Mononuclear cell (primary cell): ENCODE results near the gene OGDH. TPM values are rescaled to one million over a fixed set of nuclear protein-coding genes. Genes with fewer than 3 reads are reported as not detected.

Experiments
- H3K27me3 ChIP-seq: 2 replicates; pipeline ENCODE4 v1.6.0; 2011; ENCODE audit warnings: low read length, control low read depth; ENCODE audit not compliant: insufficient read depth
- H3K4me1 ChIP-seq: 2 replicates; pipeline ENCODE4 v1.5.1; 2011; ENCODE audit warnings: mild to moderate bottlenecking, low read length, control low read depth; ENCODE audit not compliant: insufficient read depth
- H3K4me3 ChIP-seq: 2 replicates; pipeline ENCODE4 v1.5.1; 2011; ENCODE audit warnings: mild to moderate bottlenecking, low read length, moderate library complexity
- H3K9me3 ChIP-seq: 2 replicates; pipeline ENCODE4 v1.5.1; 2011; ENCODE audit warnings: low read depth, mild to moderate bottlenecking, control low read depth, low read length
- total RNA-seq: library from RNA; depleted of rRNA; stranded (reverse); fragments of >200 nt; gene quantifications from one replicate; pipeline ENCODE4 v1.2.3, GENCODE V29; 2012

Gene OGDH
- total RNA-seq, 1 donor, result 17.2 TPM

GRCh38 chr7:44622342-44623151, 16.1 kb downstream of the OGDH start:
- Histone ChIP-seq H3K27me3 (no peaks in the 10 kb centered on the region), H3K9me3 (no peaks in the 10 kb centered on the region), H3K4me1 (peaks cover 73% of the 10 kb centered on the region), H3K4me3 (no peak overlapping the region)

GRCh38 chr7:44624318-44624717, 17.9 kb downstream of the OGDH start:
- Histone ChIP-seq H3K4me1 (peaks cover 69% of the 10 kb centered on the region), H3K9me3 (no peaks in the 10 kb centered on the region), H3K27me3 (no peaks in the 10 kb centered on the region), H3K4me3 (no peak overlapping the region)

- Histone ChIP-seq H3K4me1 (peaks cover 72% of the 10 kb centered on the region), H3K27me3 (no peaks in the 10 kb centered on the region), H3K4me3 (no peak overlapping the region), H3K9me3 (no peaks in the 10 kb centered on the region)
Observed at GRCh38 chr7:44625526-44626471, 19.4 kb downstream of the OGDH start.

GRCh38 chr7:44626620-44627019, 20.2 kb downstream of the OGDH start:
- Histone ChIP-seq H3K27me3 (no peaks in the 10 kb centered on the region), H3K4me3 (no peak overlapping the region), H3K9me3 (no peaks in the 10 kb centered on the region), H3K4me1 (peaks cover 72% of the 10 kb centered on the region)

- Histone ChIP-seq H3K9me3 (no peaks in the 10 kb centered on the region), H3K4me3 (no peak overlapping the region), H3K4me1 (peaks cover 77% of the 10 kb centered on the region), H3K27me3 (no peaks in the 10 kb centered on the region)
Observed at GRCh38 chr7:44629829-44630522, 23.5 kb downstream of the OGDH start.

- Histone ChIP-seq H3K4me1 (peaks cover 82% of the 10 kb centered on the region), H3K27me3 (no peaks in the 10 kb centered on the region), H3K4me3 (no peak overlapping the region), H3K9me3 (no peaks in the 10 kb centered on the region)
Observed at GRCh38 chr7:44630792-44631457, 24.5 kb downstream of the OGDH start.

- Histone ChIP-seq H3K27me3 (no peaks in the 10 kb centered on the region), H3K4me3 (no peak overlapping the region), H3K9me3 (no peaks in the 10 kb centered on the region), H3K4me1 (peaks cover 83% of the 10 kb centered on the region)
Observed at GRCh38 chr7:44631458-44632115, 25.2 kb downstream of the OGDH start.

GRCh38 chr7:44632196-44632595, 25.8 kb downstream of the OGDH start:
- peaks cover 90% of the 10 kb centered on the region for H3K4me1 ChIP-seq
- H3K9me3 ChIP-seq, result no peaks in the 10 kb centered on the region
- H3K4me3 ChIP-seq, result no peak overlapping the region
- no peaks in the 10 kb centered on the region for H3K27me3 ChIP-seq

GRCh38 chr7:44633254-44634186, 27.1 kb downstream of the OGDH start:
- H3K4me3 ChIP-seq, result no peak overlapping the region
- H3K9me3 ChIP-seq, result no peaks in the 10 kb centered on the region
- H3K27me3 ChIP-seq, result no peaks in the 10 kb centered on the region
- peaks cover 100% of the 10 kb centered on the region for H3K4me1 ChIP-seq

GRCh38 chr7:44634187-44634838, 27.9 kb downstream of the OGDH start:
- Histone ChIP-seq H3K4me3 (no peak overlapping the region), H3K4me1 (peaks cover 100% of the 10 kb centered on the region), H3K27me3 (no peaks in the 10 kb centered on the region), H3K9me3 (no peaks in the 10 kb centered on the region)

GRCh38 chr7:44634839-44635591, 28.6 kb downstream of the OGDH start:
- Histone ChIP-seq H3K4me1 (peaks cover 100% of the 10 kb centered on the region), H3K9me3 (no peaks in the 10 kb centered on the region), H3K27me3 (no peaks in the 10 kb centered on the region), H3K4me3 (no peak overlapping the region)

GRCh38 chr7:44636041-44636584, 29.7 kb downstream of the OGDH start:
- Histone ChIP-seq H3K4me1 (peaks cover 96% of the 10 kb centered on the region), H3K4me3 (no peak overlapping the region), H3K27me3 (no peaks in the 10 kb centered on the region), H3K9me3 (no peaks in the 10 kb centered on the region)
